Left renal pelvis (tissue), 4 donors: ENCODE data around the gene SLC39A1. TPM values are rescaled to one million over a fixed set of nuclear protein-coding genes. Genes with fewer than 3 reads are reported as not detected.
"Not testable (repeated sequence)": the region's sequence is repeated elsewhere in the genome, so short reads cannot be mapped to it uniquely, and the experiment has no call there.

Source experiments
- DNase-seq, 4 donors: peaks; one replicate each; pipeline ENCODE4 v3.0.0-alpha.2; 2013; ENCODE audit warnings: low read depth in 4 of 4, low spot score in 3 of 4
- polyA plus RNA-seq, 4 donors: library from polyadenylated mRNA; unstranded; fragments of 120-200 nt; gene quantifications; one replicate each; pipeline ENCODE4 v1.2.1, GENCODE V29; 2013; ENCODE audit not compliant: insufficient read length in 4 of 4

The SLC39A1 gene
- polyA plus RNA-seq, 4 donors = 70.6 to 84.1 (median 82.7) TPM

DNA sequence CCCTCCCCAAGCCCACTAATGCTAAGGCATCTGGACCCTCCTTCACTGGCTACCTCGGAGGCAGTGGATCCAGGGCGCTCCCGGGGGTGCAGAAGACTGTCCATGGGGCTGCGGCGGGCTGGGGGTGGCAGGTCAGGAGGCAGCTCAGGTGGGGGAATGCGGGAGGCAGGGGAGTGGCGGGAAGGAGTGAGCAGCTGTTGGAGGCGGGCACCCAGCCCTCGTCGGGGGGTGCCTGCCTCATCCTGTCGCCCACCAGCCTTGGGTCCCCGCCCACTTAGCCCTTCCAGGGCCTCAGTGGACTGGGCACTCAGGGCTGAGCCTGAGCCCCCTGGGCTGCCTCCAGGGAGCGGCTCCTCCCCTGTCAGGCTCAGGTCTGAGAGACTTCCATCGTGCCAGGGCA is 29.9 kb downstream of the SLC39A1 start:
- no peak for DNase-seq

DNA sequence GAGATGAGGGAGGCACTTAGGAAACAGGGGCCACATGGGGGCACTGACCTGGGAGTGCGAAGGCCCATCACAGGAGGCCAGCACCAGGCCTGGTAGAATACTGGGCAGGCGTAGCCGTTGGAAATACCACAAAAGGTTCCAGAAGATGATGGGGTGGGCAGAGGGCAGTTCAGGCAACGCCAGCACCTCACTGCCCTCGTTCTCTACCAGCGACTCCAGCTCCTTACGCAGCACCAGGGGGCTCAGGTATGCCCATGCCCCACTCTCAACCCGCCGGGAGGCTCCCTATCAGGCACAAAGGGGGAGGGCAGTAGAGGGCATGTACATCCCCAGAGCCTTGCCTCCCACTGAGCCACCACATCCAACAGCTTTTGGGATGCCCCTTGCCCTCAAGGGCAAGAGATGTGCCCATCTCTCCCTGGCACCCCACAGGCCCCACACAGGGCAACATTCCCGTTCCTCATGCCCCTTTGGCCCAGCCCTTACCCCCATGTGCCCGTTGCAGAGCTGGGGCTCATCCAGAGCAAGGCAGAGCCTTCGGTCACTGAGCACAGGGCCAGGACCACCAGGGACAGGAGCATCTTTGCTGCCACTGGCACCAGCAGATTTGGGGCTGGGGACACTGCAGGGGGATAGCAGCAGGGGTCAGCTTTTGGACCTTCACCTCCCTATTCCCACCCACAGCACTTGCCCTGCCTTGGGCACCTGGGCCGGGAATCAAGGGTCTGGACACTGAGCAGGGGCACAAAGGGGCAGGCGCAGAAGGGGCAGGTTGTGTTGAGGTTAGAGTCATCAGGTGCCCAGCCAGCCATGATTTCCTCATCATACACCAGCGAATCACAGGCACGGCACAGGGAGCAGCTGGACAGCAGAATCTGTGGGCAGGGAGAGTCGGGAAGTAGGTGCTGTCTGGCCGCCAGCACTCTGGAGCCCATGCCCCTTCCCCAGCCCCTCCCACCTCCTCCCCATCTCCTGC is 30.9 kb downstream of the SLC39A1 start:
- DNase-seq = no peak

DNA sequence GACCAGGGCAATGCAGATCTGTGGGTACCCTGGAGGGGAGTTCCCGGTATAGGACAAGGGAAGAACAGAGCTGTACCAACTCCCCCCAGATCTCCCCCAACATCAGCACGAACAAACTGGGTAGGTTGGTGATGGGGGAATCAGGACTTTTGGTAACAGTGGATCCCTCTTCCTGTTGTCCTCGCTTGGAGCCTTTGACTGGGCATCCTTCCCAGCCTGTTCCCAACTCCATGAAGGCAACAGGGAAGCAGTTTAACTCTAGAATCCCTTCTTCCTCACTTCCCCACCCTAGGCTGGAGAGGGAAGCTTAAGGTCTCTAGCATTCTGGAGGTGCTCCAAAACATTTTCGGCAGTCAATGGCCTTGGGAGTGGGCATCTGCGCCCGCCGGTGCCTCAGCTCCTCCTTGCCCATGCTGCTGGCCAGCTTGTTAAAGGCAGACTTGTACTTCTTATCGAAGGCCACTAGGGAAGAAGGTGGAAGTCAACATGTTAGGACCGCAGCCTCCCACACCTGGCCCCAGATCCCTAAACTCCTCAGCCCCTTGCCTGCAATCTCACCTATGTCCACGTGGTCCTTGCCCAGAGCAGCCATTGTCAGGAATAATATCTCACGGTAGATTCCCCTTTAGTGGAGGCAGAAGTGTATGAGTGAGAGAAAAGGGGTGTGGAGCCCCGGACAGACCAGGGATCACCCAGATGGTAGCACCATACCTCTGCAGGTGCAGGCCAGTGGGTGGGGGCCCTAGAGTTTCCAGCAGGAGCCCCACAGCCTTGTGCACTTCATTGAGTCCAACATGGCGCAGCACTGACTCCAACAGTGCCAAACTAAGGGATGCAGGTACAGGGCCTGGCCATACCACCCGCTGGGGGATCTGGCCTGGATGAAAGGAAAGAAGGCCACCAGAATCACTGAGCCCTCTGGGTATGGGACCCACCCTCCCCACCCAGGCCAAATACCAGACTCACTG is 33.1 kb downstream of the SLC39A1 start:
- no peak for DNase-seq

DNA sequence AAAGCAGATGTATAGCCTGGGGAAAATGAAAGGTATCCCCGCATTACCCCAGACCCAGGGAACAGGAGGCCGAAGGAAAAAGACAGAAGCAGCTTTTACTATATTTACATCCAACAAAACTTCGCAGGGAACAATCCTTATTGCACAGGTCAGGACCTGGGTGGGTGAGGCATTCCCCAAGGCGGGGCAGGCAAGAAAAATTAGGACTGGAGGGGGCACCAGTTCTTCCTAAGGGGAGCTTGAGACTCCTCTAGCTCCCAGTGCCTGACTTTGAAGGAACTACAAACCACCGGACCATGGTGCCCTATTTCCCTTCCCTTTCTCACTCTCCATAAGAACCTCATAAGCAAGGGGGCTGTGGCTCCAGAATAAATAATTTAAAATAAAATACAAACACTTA is 33.9 kb downstream of the SLC39A1 start:
- DNase-seq = no peak

DNA sequence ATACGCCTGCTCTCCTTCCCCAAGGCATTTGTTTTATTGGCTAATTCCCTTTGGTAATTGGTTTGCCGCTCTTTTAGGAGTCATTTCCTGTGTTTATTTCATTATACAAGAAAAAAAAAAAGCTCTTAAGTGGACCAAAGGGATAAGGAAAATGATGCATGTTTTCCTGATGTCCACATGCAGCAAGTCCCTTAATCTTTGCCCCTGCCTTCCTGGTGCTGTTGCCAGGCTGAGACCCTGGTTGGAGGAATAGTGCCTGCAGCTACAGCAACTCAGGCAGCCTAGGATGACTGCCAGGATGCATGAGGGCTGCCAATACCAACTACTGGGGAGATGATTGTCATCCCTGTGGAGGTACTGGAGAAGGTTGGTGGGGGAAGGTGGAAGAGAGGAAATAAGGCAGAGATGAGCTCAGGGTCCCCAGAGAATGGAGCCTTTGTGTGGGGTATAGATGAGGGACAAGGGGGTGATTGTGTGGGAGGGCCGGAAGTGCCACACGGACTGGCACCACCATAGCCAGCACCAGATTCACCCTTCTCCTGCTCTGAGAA is 34.5 kb downstream of the SLC39A1 start:
- DNase-seq = no peak

DNA sequence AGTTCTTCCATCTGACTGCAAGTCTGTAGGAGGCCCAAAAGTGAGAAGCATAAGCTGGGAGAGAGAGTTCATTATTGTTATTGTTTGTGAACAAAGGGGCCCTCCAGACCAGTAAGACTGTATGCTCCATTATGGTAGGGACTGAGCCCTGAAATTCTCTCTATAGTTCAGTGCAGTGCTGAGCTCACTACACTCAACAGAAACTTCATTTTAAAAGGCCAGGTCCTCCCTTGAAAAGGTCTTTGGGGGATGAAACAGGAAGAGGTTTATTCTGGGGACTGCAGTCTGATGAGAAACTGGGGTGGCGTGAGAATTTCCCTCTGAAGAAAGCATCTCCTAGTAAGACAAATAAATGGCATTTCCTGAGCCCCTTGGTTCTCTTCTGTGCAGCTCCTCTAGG is 35.1 kb downstream of the SLC39A1 start:
- no peak for DNase-seq

DNA sequence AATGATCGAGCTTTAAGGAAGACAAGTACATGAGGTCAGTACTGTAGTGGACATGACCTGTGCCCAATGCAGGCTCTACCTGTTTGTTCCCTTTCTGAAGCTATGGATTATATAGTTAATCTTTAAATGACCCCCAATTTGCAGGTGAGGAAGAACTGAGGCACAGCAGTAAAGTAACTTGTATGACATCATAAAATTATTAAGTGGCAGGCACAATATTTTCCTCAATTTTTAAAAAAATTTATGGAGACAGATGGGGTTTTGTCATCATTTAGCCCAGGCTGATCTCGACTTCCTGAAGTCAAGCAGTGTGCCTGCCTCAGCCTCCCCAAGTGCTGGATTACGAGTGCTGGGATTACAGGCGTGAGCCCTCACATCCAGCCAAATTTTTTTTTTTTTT is 36.9 kb downstream of the SLC39A1 start:
- no peak for DNase-seq

DNA sequence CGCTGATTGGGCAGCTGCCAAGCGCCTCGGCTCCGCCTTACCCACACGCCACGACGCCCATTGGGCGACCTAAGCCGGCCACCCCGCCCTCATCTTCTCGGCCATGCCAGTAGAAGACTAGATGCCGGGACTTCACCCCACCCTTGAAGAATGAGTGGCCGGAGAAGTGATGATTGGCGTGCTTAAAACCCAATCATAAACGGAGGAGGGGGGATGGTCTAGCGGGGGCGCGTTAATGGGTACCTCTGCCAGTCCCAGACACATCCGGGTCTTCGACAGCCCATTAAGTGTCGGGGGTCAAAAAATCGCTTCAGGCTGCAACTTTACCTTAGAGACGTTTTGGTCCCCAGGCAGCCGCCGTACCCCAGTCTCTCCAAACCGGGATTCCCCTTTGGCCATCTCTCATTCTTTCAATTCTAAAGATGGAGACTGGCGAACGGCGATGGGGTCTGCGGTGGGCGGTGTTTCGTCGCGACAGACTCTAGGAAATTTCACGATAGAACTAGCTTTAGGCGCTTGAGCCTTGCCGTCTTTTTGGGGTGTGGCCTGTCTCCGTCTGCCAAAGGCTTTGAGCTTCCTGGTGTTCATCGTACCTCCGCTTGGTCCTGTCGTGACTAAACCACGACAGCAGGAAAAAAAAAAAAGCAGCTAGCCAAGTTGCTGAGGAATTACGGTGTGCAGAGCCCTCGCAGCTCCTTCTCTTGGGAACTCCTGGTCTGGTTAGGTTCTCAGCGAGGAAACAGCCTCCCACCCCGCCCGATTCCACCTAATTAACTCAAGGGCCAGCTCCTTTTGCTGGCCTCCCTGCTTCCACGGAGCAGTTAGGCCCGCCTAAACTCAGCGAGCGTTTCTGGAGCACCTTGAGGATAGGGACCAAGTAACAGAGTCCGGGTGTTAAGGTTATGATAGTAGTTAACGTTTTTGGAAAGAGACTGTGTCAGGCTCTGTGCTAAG is 40.1 kb downstream of the SLC39A1 start, which contains the start of gene GATAD2B:
Gene GATAD2B, minus strand, starts transcription at position 1 of the 954 bp plus-strand sequence. CDS start 94,625 bp downstream, outside the sequence.
- DNase-seq = peak; percentile 98 to 100 (median 100)

DNA sequence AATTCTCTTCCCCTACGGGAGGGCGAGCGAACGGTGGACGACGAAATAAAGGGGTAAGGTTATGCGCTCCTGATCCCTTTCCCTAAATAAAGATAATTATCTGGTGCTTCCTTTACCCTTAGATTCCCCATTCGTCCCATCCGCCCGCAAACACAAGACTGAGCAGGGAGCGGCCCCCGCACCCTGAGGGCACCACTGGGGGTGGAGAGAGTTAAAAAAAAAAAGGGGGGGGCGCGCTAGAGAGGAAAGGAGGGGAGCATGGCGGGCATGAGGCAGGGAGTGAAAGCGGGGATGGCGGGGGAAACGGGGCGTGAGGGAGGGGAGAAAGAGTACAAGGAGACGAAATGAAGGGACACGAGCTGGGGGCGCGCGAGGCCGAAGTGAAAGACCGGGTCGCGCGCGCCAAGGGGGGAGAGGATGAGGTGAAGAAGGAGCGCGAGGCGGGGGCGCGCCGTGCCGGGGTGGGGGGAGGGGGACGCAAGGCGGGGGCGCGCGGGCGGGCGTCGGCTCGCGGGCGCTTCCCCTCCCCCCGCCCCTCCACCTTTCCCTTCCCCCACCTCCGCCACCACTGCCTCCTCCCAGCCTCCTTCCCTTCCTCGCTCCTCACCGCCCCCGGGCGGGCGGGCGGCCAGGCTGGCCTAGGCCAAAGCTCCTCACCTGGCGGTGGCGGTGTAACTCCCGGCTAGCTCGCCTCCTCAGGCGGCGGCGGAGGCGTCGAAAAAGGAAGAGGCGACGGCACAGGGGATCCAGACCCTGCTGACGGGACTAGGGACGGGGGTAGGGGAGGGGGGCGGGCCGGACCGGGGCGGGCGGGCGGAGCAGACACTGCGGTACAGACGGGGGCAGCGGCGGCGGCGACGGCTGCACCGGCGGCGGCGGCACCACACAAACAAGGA is 41.0 kb downstream of the SLC39A1 start:
- peak in 2 of 4 donors; percentile 16 to 33 for DNase-seq

DNA sequence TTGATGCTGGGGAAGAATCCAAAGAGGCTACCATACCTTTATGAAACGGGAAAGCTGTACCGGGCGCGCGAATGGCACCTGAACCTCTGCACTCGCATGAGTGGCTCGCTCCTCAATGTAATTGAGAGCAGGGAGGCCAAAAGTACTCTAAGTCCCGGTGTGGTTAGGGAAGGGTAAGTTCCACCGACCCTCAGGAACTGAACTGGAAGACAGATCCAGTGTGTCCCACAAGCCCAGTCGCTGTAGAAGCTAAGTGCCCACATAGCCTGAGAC is 41.6 kb downstream of the SLC39A1 start:
- DNase-seq = peak in 1 of 4 donors; percentile 2

DNA sequence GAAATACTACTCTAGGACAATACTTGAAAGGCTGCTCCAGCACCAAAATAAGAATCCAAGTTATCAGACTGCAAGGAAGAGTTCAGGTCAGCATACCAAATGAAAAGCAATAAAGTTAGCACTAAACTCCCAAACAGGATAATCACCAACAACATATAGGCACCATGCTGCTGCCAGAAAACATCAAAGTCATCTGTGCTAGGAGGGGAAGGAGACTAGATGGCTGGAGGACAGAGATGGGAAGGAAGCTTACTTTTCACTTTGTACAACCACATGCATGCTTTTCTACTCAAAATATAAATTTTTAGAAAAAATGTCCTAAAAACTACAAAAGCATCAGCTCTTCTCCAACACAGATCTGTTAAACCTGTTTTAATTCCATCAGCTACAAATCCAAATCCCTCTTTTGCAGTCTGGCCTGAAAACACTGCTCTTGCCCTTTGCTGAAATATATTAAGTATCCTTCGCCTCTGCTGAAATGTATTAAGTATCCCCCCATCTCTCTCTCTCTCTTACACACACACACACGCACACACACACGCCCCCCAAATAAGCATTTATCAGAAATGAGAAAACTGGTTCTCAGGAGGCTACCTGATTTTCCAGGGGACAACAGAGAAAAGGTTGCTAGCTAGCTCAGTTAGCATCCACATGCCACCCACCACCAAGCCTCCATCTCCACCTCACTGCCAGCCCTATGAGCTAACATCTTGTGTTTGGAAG is 42.1 kb downstream of the SLC39A1 start:
- no peak for DNase-seq

DNA sequence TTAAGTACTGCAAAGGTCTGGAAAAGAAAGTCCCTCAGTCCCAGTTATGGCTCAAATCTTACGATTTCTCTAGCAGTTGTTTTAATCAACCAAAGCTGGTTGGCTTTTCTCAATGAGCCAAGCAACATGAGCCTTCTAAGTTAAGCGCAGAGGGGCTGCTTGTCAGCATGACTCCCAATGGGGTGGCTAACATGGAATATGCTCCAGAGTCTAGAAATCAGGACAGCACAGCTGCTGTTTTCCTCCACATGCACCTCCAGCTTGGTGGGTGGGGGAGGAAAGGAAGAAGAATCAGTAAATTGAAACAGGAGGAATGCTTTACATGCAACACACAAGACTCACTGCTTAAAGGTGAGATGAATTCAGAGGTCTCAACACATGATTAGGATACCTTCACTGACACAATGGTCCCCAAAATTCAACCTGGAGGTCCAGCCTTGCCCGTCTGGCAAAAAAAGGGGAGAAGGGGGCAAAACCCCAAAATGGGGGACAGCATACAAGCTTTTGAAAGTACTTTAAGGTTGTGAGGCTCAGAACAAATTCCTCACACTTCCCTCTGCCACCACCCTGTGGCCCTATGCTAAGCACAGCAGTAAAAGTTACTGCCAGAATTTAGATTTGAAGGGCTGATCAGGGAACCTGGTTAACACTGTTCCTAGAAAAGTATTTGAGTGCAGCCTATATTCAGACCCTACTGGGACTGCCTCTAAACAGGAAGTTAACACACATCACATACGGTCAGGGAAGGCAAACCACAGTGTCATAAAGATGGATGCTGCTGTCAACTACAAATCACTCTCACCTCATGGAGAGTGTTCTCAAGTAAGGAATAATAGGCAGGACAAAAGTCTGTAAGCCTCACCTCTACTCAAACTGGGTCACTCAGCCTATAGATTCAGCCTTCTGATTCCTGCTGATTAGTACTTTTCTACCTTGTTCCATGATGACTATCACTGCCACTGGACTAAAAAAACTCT is 43.2 kb downstream of the SLC39A1 start:
- peak in 1 of 4 donors; percentile 1 for DNase-seq

DNA sequence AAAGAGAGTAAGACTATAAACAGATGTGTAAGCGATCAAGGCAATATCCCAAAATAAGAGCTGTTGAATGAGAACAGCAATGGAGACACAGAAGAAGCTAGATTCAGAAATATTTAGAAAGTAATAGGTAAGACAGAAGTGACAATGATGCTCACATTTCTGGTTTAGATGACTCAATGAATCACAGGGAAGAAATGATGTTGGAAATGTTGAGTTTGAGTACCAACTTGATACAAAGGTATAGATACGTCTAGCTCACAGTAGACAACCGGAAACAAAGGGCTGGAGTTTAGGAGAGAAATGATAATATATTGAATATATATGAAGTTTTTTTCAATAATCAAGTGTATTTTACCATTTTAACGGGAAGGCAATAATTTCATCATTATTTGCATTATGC is 47.0 kb downstream of the SLC39A1 start:
- DNase-seq = no peak

DNA sequence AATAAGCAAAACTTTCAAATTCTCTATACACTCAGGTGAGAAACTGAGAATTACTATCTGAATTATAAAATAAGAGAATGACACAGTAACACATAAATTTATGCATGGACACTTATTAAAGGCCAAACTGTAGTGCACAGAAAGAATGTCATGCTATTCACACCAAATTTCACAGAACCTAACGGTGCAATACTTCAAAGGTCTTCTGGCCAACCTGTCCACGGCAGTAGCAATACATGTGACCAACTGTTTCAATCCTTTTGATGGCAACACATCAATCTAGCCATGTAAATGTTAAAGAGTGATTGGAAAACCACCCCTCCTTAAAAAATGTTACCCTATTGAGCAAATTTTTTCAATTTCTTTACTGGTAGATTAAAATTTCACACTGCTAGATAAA is 51.0 kb downstream of the SLC39A1 start:
- no peak for DNase-seq

DNA sequence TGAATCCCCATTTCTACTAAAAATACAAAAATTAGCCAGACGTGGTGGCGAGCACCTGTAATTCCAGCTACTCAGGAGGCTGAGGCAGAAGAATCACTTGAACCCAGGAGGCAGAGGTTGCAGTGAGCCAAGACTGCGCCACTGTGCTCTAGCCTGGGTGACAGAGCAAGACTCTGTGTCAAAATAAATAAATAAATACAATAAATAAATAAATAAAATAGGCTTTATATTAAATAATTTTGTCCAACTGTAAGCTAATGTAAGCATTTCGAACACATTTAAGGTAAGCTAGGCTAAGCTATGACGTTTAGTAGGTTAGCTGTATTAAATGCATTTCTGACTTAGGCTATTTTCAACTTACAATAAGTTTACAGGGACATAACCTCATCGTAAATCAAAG is 52.8 kb downstream of the SLC39A1 start:
- not testable (repeated sequence) for DNase-seq
